CD4-positive, alpha-beta T cell treated with Interleukin-6 at 100 ng/mL for 8 hours (primary cell): Measurements from ENCODE around the gene GJD4.

Experiments used
- DNase-seq: peaks from one replicate; pipeline ENCODE4 v3.0.0-alpha.2; 2020; ENCODE audit warnings: mixed read lengths, low spot score

Gene GJD4

DNA sequence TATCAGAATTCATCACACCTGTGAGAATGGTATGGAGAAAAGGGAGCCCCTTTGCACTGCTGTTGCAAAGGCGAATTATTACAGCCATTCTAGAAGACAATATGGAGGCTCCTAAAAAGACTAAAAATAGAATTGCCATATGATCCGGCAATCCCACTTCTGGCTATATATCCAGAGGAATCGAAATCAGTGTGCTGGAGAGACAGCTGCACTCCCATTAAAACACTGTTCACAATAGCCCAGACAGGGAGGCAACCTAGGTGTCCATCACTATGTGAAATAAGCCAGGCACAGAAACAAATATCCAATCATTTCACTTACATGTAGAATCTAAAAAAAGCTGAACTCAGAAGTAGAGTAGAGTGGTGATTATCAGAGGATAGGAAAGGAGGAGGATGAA is 26.0 kb upstream of the GJD4 start:
- no peak for DNase-seq

DNA sequence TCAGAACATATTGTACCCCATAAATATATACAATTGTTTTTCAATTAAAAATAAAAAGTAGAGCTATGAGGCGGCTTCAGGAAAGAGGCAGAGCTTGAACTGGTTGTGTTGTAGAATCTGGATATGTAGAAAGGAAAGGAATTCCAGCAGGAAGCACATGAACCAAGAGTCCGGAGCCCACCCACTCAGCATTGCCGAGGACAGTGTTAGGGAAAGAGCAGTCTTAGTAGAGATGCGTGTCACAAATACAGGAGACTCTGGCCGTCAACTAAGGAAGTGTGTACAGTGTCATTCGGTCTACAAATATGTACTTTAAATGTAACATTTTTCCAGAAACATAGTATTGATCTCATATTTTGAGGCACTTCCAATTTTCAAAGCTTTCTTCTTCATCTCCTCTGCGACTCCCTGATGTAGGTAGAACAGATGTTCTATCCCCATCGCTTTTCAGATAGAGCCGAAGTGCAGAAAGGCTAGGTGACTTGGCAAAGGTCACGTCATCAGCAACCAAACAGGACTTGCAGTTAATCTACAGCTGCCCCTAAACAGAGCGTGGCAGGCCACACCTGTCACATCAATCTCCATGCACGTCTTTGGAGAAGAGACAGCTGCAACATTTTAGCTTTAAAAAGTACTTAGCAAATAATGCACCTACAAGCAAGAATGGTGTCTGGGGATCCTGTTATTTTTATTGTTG is 25.3 kb upstream of the GJD4 start:
- no peak for DNase-seq

DNA sequence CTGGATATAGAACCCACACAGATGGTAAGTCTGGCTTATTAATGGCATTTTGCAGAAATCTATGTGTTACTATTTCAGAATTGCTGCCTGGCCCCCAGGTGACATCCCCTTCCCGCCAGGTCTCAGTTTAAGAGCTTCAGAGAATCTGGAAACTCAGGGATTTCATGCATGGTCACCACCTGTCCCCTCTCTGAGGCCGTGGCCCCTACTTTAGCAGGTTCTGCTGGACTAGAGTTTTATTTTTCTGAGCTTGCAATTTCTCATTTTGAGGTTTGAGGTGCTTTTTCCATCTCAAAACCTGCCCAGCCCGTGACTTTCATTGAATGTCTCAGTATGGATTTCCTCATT is 24.7 kb upstream of the GJD4 start:
- DNase-seq, result no peak

DNA sequence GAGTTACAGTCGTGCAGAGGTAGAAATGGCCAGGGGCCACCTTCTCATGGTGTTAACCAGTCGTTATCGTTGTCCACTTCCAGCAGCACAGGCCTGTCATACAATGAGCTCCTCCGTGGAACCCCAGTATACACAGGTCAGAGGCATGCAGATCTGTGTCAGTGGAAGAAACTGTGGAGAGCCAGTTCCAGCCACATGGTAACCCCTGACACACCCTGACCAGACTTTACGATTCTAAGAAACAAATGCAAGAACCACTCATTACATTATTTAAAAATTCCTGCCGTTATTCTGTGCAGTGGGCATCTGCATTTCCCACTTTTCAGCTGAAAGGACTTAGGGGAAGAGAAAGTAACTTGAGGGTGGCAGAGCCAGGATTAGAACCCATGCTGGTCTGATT is 23.5 kb upstream of the GJD4 start:
- no peak for DNase-seq

DNA sequence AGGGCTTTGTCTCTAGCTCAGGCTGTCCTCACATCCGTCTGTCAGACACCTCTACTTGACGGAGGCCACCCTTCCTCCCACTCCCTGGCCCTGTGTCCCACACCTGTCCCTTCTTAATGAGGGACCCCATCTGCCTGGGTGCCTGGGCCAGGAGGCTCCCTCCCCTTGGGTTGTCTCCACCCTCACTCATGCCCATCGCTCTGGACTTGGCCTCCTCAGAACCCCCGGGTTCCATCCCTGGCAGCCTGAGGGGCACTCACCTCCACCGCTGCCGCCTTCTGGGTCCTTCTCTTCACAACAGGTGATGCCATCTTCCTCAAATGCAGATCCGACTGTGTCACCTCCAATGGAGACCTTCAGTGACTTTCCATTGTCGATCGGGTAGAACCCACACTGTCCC is 20.2 kb upstream of the GJD4 start:
- no peak for DNase-seq

DNA sequence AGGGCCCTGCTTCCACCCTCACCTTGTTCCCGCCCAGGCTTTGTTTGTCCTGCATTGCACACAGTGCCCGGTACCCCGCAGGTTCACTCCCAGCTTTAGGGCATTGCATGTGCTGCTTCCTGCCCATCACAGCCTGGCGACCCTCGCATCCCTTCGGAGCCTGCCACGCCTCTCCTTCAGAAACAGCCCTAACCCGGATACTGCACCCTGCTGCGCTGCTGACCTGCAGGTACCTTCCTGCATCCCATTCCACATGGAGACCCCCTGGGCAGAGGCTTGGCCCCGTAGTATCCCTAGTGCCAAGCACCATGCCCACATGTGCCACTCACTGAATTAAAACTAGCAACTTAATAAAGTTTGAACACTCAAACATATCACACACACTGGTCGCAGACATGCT is 19.8 kb upstream of the GJD4 start:
- DNase-seq, result no peak

DNA sequence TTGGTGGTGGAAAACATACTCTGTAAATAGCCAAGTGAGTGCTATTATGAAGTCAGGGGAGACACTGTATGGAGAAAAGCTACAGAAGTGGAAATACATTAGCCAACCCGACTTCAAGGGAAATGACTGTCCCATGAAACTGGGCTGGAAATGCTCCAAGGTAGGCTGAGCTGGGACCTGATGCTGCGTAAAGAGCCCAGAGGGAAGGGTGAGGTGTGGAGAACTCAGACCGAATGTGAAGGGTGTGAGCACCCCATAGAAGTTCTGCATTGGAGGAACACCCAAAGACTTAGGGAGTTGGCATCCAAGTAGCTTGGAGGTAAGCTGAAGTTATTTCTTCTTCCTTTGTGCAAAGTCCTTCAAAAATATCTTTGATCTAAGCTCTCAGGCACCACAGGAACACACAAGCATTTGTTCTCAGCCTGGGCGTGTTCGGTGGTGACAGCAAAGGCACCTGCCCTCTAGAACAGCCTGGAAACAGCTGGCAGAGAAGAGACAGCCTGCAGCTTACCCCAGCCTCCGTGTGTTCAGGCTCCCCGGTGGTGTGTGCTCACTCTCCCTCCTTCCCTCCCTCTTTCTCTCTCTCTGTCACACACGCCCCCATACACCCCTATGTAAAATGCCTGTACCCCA is 19.1 kb upstream of the GJD4 start:
- DNase-seq, result no peak

DNA sequence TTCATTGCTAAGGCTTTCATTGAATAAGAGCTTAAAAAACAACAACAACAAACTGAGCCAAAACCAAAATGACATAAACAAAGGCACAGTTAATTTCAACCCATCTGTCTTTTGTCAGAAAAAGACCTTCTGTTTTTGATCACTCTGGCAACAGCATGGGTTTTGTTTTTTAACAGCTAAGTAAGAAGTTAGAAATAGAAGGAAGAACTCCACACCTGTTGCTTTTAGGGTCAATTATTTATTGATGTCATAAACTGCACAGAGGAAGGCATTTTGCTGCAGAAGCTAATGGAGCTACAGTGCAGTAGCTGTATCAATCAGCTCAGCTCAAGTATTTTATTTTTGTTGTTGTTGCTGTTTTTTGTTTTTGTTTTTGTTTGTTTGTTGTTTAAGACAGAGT is 16.3 kb upstream of the GJD4 start:
- DNase-seq, result no peak

DNA sequence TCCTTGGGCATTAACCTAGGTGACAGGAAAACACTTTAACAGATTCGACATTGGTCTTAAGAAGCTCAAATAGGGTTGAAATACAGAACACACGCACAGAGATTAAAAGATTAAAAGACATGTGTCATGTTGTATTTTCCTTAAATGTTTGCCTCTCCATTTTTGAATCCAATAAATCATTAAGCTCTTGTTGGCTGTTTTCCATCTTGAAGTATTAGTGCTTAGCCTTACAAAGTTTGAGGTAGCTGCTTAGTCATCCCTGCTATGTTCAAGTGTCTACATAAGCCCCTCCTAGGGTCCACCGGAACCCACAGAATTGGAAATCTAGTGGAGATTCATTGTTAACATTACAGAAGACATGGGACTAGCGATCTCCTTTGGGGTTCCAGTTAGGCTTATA is 12.7 kb upstream of the GJD4 start:
- DNase-seq, result no peak

DNA sequence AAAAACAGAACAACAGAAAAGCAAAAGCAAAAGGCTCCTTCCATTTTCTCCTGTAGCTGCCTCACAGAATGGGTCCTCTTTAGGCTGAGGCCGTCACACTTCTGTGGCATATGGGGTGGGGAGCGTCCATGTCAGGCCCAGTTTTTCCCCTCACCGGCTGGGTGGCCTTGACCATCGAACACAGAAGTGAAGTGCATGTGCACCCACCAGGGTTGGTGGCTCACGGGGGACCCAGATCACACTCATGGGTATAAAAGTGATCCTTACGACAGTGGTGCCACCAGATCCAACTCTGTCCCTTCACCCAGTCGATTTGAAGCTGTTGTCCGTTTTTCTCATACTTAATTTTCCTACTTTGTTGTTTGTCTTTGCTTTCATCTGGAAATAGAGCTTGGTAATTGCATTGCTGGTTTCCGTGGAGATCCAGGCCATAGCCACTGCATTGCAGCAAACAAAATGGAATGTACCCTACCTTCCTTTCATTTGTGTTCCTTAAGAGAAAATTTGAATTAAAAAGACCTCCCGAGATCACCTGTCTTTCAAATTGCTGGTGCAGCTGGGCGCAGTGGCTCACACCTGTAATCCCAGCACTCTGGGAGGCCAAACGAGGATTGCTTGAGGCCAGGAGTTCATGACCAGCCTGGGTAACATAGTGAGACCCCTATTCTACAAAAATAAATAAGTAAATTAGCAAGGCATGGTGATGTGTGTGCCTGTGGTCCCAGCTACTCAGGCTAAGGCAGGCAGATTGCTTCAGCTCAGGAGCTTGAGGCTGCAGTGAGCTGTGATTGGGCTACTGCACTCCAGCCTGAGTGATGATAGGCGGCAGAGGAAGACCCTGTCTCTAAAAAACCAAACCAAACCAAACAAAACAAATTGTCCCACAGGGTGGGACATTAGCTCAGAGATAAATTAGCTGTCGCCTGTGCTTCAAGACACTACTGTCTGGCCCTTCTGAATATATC is 10.7 kb upstream of the GJD4 start:
- no peak for DNase-seq

DNA sequence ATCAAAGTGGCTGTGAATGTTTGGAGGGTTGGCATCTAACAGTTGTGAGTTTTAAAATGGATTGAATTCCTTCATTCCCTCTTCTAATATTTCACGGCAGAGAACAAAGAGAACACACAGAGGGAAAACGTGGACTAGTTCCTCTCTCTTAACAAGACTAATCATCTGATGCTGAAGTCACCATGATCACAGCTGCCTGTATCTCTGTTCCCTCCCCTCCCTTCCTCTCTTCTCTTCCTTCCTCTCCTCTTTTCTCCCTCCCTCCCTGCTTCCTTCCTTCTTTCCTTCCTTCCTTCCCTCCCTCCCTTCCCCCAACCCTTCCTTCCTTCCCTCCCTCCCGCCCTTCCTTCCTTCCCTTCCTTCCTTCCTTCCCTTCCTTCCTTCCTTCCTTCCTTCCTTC is 10.0 kb upstream of the GJD4 start:
- DNase-seq, result no peak

DNA sequence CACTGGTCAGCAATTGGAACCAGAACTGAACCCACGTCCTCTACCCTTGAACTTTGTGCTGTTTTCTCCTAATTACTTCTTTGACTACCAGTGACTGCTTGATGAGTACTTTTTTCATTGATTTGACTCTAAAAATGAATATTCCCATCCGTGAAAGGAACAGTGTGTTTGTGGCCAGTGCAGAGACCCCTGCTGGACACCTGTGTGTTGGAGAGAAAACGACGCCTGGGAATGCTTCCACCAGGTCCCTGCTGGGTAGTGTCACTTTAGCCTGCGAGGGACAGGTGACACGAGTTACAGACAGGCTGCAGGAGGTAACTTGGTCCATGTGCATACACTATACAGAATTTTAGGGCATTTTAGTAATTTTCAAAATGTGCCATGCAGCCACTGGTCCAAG is 6.8 kb upstream of the GJD4 start:
- no peak for DNase-seq

DNA sequence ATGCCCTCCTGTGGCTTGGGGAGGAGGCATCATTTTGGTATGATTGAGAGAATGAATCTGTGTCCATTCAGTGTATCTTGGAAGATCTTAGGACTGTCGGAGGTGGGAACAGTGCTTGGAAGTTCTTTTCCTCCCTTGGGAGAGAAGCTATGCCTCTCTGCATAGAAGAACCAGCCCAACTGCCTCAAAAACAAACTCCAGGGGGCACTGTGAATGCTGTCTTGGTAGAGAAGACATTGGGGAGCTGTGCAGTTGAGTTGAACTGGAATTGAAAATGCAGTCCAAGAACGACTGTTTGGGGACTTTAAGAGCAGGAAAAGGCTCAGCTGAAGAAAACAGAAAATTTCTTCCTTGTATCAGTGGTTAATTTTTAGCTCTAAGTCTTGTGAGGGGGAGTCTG is 4.9 kb upstream of the GJD4 start:
- DNase-seq, result no peak

DNA sequence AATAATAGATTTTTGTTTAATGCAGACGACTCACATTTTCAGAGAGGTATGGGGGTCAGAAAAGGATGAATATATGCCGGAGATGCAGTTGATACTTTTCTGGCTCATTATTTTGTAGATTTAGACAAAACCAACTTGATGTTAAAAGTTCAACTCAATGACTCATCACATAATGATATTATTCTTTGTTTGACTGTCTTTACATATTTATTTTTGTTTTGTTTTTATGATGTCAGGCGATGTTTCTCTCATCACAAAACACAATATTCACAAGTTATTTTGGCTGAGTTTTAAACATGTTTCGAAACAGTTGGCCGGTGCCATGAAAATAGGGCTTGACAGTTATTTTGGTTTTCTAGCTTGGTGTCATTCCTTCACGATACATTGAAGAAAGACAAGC is 1.3 kb downstream of the GJD4 start:
- no peak for DNase-seq

DNA sequence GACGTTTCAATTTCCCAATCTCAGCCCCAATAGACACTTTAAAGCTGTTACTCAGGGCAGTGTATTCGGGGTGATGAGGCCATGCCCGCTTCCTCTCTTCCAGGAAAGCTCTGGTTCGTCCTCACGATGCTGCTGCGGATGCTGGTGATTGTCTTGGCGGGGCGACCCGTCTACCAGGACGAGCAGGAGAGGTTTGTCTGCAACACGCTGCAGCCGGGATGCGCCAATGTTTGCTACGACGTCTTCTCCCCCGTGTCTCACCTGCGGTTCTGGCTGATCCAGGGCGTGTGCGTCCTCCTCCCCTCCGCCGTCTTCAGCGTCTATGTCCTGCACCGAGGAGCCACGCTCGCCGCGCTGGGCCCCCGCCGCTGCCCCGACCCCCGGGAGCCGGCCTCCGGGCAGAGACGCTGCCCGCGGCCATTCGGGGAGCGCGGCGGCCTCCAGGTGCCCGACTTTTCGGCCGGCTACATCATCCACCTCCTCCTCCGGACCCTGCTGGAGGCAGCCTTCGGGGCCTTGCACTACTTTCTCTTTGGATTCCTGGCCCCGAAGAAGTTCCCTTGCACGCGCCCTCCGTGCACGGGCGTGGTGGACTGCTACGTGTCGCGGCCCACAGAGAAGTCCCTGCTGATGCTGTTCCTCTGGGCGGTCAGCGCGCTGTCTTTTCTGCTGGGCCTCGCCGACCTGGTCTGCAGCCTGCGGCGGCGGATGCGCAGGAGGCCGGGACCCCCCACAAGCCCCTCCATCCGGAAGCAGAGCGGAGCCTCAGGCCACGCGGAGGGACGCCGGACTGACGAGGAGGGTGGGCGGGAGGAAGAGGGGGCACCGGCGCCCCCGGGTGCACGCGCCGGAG is 2.6 kb downstream of the GJD4 start:
- no peak for DNase-seq

DNA sequence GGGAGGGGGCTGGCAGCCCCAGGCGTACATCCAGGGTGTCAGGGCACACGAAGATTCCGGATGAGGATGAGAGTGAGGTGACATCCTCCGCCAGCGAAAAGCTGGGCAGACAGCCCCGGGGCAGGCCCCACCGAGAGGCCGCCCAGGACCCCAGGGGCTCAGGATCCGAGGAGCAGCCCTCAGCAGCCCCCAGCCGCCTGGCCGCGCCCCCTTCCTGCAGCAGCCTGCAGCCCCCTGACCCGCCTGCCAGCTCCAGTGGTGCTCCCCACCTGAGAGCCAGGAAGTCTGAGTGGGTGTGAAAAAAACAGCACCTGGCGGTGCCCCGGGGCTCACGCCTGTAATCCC is 3.2 kb downstream of the GJD4 start:
- no peak for DNase-seq

DNA sequence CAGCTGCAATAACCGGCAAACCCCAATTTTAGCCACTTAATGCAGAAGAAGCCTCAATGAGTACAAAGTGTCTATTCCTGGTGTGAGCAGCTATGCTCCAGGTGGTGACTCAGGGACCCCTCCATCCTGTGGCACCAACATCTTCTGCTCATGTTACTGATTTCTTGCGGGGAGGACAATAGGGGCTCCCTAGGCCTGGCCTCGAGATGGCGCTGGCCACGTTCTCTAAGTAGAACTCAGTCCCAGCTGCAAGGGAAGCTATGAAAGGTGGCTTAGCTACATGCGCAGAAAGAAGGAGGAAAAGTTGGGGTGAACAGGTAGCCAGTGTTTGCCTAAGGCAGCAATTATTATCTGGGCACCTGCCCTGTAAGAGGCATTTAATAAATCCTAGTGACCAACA is 6.6 kb downstream of the GJD4 start:
- DNase-seq, result no peak

DNA sequence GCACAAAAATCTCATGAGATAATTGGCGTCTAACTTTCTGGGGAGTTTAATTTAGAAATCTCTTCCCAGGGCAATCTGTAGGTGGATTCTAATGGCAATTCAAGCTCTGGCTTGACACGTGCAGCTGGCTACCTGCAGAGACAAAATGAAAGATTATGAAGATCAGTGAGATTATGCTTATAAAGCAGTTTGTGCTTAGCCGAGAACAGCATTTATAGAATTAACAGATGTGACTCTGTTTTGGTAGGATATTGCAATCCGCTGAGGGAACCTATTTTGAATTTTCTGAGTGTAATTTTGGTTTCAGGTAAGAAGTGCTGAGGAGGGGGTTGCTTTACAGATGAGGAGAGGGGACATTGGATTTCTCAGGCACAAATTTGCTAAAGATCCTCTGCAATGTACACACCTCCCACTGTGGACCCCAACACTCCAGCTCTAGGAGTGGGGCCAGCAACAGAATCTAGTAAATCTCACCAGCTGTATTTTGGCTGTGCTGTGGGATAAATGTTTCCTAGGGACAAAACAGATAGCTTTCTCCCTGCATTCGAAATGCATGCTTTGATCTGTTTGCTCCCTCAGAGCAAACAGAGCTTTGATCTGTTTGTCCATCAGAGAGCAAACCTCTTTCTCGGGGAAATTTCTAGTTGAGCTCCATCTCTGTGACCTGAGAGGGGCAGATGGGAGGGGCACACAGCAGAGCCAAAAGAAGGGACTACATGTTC is 7.4 kb downstream of the GJD4 start:
- DNase-seq, result no peak

DNA sequence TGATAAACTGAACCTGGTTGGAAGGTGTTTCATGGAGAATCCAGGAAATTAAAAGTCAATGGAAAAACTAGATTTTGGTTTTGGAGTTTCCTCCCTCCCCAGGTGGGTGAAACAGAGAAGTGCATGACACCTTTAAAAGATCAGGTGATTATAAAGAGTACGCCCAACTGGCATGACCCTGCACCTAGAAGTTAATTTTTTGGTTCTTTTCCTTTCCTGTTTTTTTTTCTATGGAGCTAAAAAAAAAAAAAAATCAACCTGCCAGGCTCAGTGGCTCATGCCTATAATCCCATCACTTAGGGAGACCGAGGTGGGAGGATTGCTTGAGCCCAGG is 7.9 kb downstream of the GJD4 start:
- no peak for DNase-seq

DNA sequence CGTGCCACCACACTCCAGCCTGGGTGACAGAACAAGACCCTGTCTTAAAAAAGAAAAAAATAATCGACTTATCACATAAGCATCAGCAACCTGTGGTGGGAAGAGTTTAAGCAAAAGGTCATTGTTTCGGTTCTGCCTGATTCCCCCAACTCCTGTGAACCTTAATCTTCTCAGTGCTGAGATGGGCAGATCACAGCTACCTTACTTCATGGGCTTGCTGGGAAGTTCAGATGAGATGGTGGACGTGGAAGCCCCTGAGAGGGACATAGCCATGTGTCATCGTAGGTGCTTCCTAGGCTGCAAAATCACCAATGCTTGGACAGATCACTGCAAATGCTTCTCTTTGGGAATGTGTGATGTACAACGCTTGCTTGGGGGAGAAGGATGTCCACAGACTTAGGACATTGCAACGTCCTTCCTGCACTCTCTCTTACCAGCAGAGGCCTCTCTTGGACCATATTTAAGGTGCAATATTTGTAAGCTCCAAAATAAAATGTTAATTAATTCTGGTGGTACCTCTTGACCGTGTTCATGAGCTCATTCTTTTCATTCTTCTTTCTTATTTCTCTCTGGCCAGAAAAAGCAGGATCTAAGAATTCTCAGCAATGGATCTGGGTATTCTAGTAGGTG is 8.6 kb downstream of the GJD4 start:
- DNase-seq, result no peak

DNA sequence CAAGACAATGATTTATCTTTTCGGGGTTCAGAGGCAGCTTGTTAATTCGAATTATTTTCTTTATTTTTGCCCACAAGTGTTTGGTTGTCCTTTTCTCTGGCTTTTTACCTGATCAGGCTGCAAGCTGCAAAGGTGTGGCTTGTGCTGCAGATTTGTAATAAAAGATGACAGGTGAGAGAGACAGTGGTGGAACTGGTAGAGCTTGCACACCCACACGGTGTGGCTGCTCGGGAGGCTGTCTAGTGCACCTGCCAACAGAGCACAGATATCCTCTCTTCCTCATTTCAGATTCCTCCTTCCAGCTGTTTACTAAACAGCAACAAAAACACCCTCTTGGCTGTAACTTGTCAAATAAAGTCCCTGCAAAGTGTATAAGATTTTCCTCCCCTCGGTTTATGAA is 9.2 kb downstream of the GJD4 start:
- DNase-seq, result no peak
